HepG2 (cell line): ENCODE data around the gene TIMM9. TPM values are rescaled to one million over a fixed set of nuclear protein-coding genes. Genes with fewer than 3 reads are reported as not detected.

Source experiments
- CBX2 ChIP-seq, 2 experiments: fragments of 200-600 bp in 1 of 2; sonication (generic); formaldehyde crosslinking in 1 of 2; IDR thresholded peaks; 2 replicates each; pipeline versions ENCODE4 v1.7.0 to v1.8.1; 2018 to 2022; ENCODE audit warnings: low read depth in 2 of 2, low read length in 1 of 2, mild to moderate bottlenecking in 1 of 2, missing genetic modification reagents in 1 of 2
- E2F5 ChIP-seq: sonication (generic); formaldehyde crosslinking; conservative IDR thresholded peaks from 2 replicates; pipeline ENCODE4 v1.4.0; 2020; ENCODE audit warnings: missing genetic modification reagents
- GLI4 ChIP-seq: sonication (generic); formaldehyde crosslinking; IDR thresholded peaks from 2 replicates; pipeline ENCODE4 v1.5.1; 2020; ENCODE audit warnings: missing genetic modification reagents, mild to moderate bottlenecking, moderate library complexity, borderline replicate concordance
- KDM5A ChIP-seq: fragments of 200-600 bp; sonication (generic); IDR thresholded peaks from 2 replicates; pipeline ENCODE4 v1.7.0; 2018; ENCODE audit warnings: antibody characterized with exemption, mild to moderate bottlenecking, low read length, borderline replicate concordance
- KDM6A ChIP-seq: IDR thresholded peaks from 2 replicates; pipeline ENCODE4 v1.6.1; 2016; ENCODE audit warnings: low read depth
- NFE2 ChIP-seq: sonication (generic); formaldehyde crosslinking; IDR thresholded peaks from 2 replicates; pipeline ENCODE4 v1.4.0; 2020; ENCODE audit warnings: missing genetic modification reagents
- RERE ChIP-seq: IDR thresholded peaks from 2 replicates; pipeline ENCODE4 v1.6.1; 2016; ENCODE audit warnings: low read depth, missing genetic modification reagents, missing compliant biosample characterization
- SMAD1 ChIP-seq: sonication (generic); formaldehyde crosslinking; IDR thresholded peaks from 2 replicates; pipeline ENCODE4 v1.4.0; 2020; ENCODE audit warnings: missing genetic modification reagents, low read depth, mild to moderate bottlenecking, borderline replicate concordance
- SRSF4 ChIP-seq: fragments of 200-400 bp; formaldehyde crosslinking; IDR thresholded peaks from one replicate; pipeline ENCODE4 v1.6.1; 2018; ENCODE audit warnings: mild to moderate bottlenecking, low read depth, low read length, moderate library complexity; ENCODE audit not compliant: poor library complexity, severe bottlenecking
- ZBTB46 ChIP-seq: sonication (generic); formaldehyde crosslinking; IDR thresholded peaks from 2 replicates; pipeline ENCODE4 v1.4.0; 2020; ENCODE audit warnings: mild to moderate bottlenecking, missing genetic modification reagents, borderline replicate concordance
- ZHX1 ChIP-seq: sonication (generic); formaldehyde crosslinking; IDR thresholded peaks from 2 replicates; pipeline ENCODE4 v1.8.1; 2022; ENCODE audit warnings: low read depth, mild to moderate bottlenecking, missing genetic modification reagents
- ZNF121 ChIP-seq: sonication (generic); formaldehyde crosslinking; IDR thresholded peaks from 2 replicates; pipeline ENCODE4 v1.5.0; 2020; ENCODE audit warnings: mild to moderate bottlenecking, missing genetic modification reagents
- ZNF281 ChIP-seq: sonication (generic); formaldehyde crosslinking; IDR thresholded peaks from 2 replicates; pipeline ENCODE4 v1.4.0; 2020; ENCODE audit warnings: missing genetic modification reagents, borderline replicate concordance
- ZNF780A ChIP-seq: sonication (generic); formaldehyde crosslinking; IDR thresholded peaks from 2 replicates; pipeline ENCODE4 v1.8.0; 2022; ENCODE audit warnings: mild to moderate bottlenecking, missing genetic modification reagents, moderate library complexity
- polyA plus RNA-seq, 8 experiments: library from polyadenylated mRNA; depleted of rRNA in 3 of 8; stranded (reverse) in 7 of 8; unstranded in 1 of 8; fragments of >200 nt; fragmentation: Illumina TruSeq in 4 of 8; extraction: Trizol in 4 of 8; gene quantifications; 2 replicates each; pipeline versions ENCODE4 v1.2.1 to v1.2.3, GENCODE V29; 2011 to 2016; ENCODE audit warnings: low read depth in 4 of 8, missing spikeins in 1 of 8, mixed read lengths in 1 of 8; ENCODE audit not compliant: insufficient read depth in 1 of 8
- total RNA-seq, 5 experiments: library from RNA; depleted of rRNA; stranded (reverse); fragments of >200 nt; fragmentation: Illumina TruSeq; extraction: Trizol; gene quantifications; 2 replicates each; pipeline ENCODE4 v1.2.3, GENCODE V29; 2016; ENCODE audit warnings: low read depth in 1 of 5

Gene TIMM9
- total and polyA plus RNA-seq, 2 of the 13 experiments (the other 11 are each of a cell fraction or from before 2014, with no cell fraction given), result 30.5 to 42.5 TPM

- TF ChIP-seq SMAD1 (no peak), CBX2 (IDR thresholded peaks at IDR 0.05; ENCODE audit: low read depth, low read length) (no peak), CBX2 (CRISPR knock-in tag; IDR thresholded peaks at IDR 0.05; ENCODE audit: low read depth) (no peak), SRSF4 (no peak), ZNF281 (CRISPR knock-in tag) (peak; percentile 9; the same call in 1 of the 2 replicates), ZNF780A (no peak), E2F5 (CRISPR knock-in tag) (no peak), NFE2 (CRISPR knock-in tag) (no peak), ZNF121 (CRISPR knock-in tag) (no peak), ZBTB46 (CRISPR knock-in tag) (no peak), KDM5A (no peak), KDM6A (CRISPR knock-in tag) (no peak), GLI4 (CRISPR knock-in tag) (no peak), ZHX1 (no peak), RERE (no peak)
These were observed 556 bp downstream of the TIMM9 start (continued) for GRCh38 chr14:58426670-58427280.
